Chondrocyte (in vitro differentiated cells): ENCODE data around the gene CLCN6. TPM values are rescaled to one million over a fixed set of nuclear protein-coding genes. Genes with fewer than 3 reads are reported as not detected.

ENCODE experiments used
- DNase-seq: peaks from one replicate; pipeline ENCODE4 v3.0.0; 2021; ENCODE audit warnings: mixed read lengths, low spot score
- H3K27ac Mint-ChIP-seq: one replicate; pipeline ENCODE4 v1.8.0; 2021; ENCODE audit warnings: mild to moderate bottlenecking, moderate library complexity, mixed read lengths; ENCODE audit not compliant: unreplicated experiment
- H3K27me3 Mint-ChIP-seq: 2 replicates; pipeline ENCODE4 v1.8.0; 2021; ENCODE audit warnings: low read depth, mixed read lengths
- H3K36me3 Mint-ChIP-seq: 2 replicates; pipeline ENCODE4 v1.8.0; 2021; ENCODE audit warnings: low read depth, mixed read lengths
- H3K4me1 Mint-ChIP-seq: 2 replicates; pipeline ENCODE4 v1.8.0; 2021; ENCODE audit warnings: low read depth, mild to moderate bottlenecking, mixed read lengths
- H3K4me3 Mint-ChIP-seq: one replicate; pipeline ENCODE4 v1.8.0; 2021; ENCODE audit warnings: mild to moderate bottlenecking, moderate library complexity, mixed read lengths; ENCODE audit not compliant: unreplicated experiment
- H3K9me3 Mint-ChIP-seq: 2 replicates; pipeline ENCODE4 v1.8.0; 2021; ENCODE audit warnings: low read depth, mixed read lengths
- total RNA-seq: library from RNA; stranded (reverse); gene quantifications from 3 replicates; pipeline ENCODE4 v1.2.1, GENCODE V29; 2021
- TF ChIP-seq, protein P1 (sequence below): fragments of 200-600 bp; sonication (generic); IDR thresholded peaks from 2 replicates; pipeline ENCODE4 v1.5.0; 2021; ENCODE audit warnings: antibody characterized with exemption, mild to moderate bottlenecking, moderate library complexity

The CLCN6 gene
- total RNA-seq, 1 donor from 2014 or later: 22.2 TPM

DNA sequence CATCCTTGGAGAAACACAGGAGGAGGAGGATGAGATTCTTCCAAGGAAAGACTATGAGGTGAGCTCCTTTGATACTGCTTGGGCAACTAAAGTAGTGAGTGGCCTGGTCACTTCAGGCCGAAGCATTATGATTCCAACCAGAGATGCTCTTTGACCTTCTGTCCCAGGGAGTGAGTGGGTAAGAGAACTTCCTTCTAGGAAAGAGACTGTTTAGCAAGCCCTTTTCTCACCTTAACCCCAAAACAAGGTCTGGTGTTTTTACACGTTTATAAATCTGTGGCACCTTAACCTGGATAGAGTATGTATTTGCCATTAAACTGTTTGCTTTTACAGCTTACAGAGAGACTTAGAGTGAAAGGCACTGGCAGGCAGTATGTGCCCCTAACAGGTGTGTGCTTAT is 1.1 kb downstream of the CLCN6 start:
- TF ChIP-seq, protein P1, sequence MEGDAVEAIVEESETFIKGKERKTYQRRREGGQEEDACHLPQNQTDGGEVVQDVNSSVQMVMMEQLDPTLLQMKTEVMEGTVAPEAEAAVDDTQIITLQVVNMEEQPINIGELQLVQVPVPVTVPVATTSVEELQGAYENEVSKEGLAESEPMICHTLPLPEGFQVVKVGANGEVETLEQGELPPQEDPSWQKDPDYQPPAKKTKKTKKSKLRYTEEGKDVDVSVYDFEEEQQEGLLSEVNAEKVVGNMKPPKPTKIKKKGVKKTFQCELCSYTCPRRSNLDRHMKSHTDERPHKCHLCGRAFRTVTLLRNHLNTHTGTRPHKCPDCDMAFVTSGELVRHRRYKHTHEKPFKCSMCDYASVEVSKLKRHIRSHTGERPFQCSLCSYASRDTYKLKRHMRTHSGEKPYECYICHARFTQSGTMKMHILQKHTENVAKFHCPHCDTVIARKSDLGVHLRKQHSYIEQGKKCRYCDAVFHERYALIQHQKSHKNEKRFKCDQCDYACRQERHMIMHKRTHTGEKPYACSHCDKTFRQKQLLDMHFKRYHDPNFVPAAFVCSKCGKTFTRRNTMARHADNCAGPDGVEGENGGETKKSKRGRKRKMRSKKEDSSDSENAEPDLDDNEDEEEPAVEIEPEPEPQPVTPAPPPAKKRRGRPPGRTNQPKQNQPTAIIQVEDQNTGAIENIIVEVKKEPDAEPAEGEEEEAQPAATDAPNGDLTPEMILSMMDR: no peak
- H3K36me3 Mint-ChIP-seq: peaks cover 13% of the 10 kb centered on the region
- no peak for DNase-seq
- H3K27me3 Mint-ChIP-seq: no peaks in the 10 kb centered on the region
- H3K4me3 Mint-ChIP-seq: peak overlapping the region; percentile 99
- peaks cover 58% of the 10 kb centered on the region for H3K4me1 Mint-ChIP-seq
- peak overlapping the region; percentile 98 for H3K27ac Mint-ChIP-seq
- H3K9me3 Mint-ChIP-seq: no peaks in the 10 kb centered on the region

DNA sequence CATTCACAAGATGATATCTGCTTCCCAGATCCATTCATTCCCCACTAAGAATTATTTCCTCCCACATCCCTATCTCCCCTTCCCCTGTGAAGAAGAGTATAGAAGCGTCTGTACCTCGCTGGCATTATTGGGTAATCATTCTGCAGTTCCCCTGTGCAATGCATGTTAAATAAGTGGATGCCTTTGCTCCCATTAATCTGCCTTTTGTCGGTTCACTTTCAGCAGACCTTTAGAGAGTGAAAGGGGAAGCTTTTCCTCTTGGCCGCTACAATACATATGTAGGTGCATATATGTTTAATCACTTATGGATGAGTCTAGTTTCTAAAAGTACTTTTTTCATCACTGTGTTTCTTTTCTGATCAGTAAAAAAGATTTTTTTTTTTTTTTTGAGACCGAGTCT is 7.0 kb downstream of the CLCN6 start:
- Mint-ChIP-seq H3K27ac (no peak overlapping the region), H3K4me3 (no peak overlapping the region), H3K4me1 (peaks cover 16% of the 10 kb centered on the region), H3K36me3 (peaks cover 24% of the 10 kb centered on the region), H3K9me3 (no peaks in the 10 kb centered on the region), H3K27me3 (no peaks in the 10 kb centered on the region)
- DNase-seq: no peak
- TF ChIP-seq, protein P1: no peak

DNA sequence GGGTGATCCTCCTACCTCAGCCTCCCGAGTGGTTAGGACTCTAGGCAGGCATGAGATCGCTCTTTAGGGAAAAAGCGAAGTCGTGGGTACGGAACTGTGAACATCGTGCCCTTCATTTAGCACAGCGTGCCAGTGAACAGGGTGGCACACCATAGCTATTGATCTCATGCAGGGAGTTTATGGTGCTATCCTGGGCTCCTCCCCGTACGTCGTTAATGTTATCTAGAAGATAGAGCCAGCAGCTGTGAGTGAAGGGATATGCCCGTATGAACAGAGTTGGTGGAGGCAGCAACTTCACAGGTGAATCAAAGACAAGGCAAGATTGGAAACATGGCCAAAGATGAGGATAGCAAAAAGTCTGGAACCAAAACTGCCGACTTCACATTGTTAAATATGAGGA is 11.2 kb downstream of the CLCN6 start:
- Mint-ChIP-seq H3K9me3 (no peaks in the 10 kb centered on the region), H3K27ac (no peak overlapping the region), H3K4me3 (no peak overlapping the region), H3K27me3 (no peaks in the 10 kb centered on the region), H3K36me3 (peaks cover 24% of the 10 kb centered on the region), H3K4me1 (peaks cover 24% of the 10 kb centered on the region)
- TF ChIP-seq, protein P1: no peak
- no peak for DNase-seq

DNA sequence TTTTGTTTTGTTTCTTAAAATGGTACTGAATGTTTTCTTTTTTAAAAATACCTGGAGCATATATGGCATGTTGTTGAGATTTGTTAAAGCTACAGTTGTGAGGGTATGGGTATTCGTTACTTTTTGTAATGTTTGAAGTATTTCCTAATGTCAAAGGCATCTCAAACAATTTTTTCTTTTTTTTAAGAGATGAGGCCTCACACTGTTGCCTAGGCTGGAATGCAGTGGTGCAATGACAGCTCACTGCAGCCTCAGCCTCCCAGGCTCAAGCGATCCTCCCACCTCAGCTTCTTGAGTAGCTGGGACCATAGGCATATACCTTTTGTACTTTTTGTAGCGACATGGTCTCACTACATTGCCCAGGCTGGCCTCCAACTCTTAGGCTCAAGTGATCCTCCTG is 16.1 kb downstream of the CLCN6 start:
- H3K4me1 Mint-ChIP-seq: peaks cover 19% of the 10 kb centered on the region
- H3K4me3 Mint-ChIP-seq: no peak overlapping the region
- DNase-seq: no peak
- peak overlapping the region; percentile 76 for H3K27ac Mint-ChIP-seq
- no peaks in the 10 kb centered on the region for H3K27me3 Mint-ChIP-seq
- H3K9me3 Mint-ChIP-seq: no peaks in the 10 kb centered on the region
- H3K36me3 Mint-ChIP-seq: peaks cover 20% of the 10 kb centered on the region
- TF ChIP-seq, protein P1: no peak

DNA sequence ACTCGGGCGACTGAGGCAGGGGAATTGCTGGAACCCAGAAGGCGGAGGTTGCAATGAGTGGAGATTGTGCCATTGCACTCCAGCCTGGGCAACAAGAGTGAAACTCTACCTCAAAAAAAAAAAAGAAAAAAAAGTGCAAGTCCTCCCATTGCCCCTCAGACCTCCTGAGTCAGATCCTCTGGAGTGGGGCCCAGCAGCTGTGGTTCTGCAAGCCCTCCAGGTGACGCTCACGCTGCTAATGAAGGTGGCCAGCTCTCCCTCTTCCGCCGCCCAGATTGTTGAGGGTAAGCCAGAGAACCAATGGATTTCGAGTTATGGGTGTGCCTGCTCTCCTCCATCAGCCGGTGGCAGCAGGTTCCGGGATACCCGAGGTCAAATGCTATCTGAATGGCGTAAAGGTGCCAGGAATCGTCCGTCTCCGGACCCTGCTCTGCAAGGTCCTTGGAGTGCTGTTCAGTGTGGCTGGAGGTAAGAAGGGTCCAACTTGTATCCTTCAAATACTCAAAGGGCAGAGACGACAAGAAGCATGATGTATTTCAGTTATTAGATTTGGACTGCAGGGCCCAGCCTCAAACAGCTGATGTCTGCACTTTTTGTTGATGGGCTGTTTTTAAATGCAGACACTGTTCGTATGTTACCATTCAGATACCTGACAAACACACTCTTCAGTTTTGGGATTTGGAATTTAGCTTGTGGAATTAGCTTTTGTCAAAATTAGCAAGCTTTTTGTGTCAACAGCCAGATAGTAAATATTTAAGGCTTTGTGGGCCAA is 17.6 kb downstream of the CLCN6 start:
- H3K4me3 Mint-ChIP-seq: no peak overlapping the region
- H3K9me3 Mint-ChIP-seq: no peaks in the 10 kb centered on the region
- TF ChIP-seq, protein P1: no peak
- no peak overlapping the region for H3K27ac Mint-ChIP-seq
- peaks cover 28% of the 10 kb centered on the region for H3K36me3 Mint-ChIP-seq
- peaks cover 19% of the 10 kb centered on the region for H3K4me1 Mint-ChIP-seq
- no peak for DNase-seq
- no peaks in the 10 kb centered on the region for H3K27me3 Mint-ChIP-seq
